CD4-positive, alpha-beta T cell treated with Interleukin-1 beta for 1 hour (primary cell): ENCODE data around the gene PNRC1.
A peak's percentile ranks its signal among the peaks of the same experiment; 100 is the strongest.
"Not testable (repeated sequence)": the region's sequence is repeated elsewhere in the genome, so short reads cannot be mapped to it uniquely, and the experiment has no call there.

Experiments used
- DNase-seq, 2 donors: peaks; one replicate each; pipeline ENCODE4 v3.0.0-alpha.2; 2020 to 2022

Gene PNRC1

DNA sequence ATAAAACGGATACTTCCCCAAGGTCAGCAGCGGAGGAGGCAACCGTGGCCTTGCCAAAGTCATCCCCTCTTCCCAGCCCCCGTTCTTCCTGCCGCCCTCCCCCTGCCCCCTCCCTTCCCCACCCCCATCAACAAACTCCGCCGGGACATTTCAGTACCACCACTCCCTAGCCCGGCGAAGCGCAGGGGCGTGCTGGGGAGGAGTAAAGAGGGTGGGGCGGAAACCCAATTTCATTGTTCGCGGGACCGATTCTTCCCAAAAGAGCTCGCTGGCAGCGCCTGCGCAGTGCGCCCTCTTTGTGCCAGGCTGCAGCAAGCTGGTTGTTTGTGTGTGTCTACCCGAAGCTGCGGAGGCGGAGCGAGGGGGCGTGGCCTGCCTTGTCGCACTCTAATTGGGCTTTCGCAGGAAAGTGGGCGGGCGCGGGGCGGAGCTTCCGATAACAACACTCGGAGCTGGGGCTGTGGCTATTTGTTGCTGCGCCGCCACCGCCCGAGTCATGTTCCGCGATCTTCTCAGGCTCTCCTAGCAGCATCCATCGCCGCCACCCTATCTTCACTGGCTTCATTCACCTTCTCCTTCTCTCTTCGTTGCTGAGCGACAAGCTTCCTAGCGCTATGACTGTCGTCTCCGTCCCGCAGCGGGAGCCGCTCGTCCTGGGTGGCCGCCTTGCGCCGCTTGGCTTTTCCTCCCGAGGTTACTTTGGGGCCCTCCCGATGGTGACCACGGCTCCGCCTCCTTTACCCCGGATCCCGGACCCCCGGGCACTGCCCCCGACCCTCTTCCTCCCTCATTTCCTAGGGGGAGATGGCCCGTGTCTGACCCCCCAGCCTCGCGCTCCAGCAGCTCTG is at the start of gene PNRC1:
PNRC1 (plus strand) TSS at position 471 of the 848 bp plus-strand sequence; CDS start at position 615, 144 bp downstream.
- peak; percentile 100 for DNase-seq

DNA sequence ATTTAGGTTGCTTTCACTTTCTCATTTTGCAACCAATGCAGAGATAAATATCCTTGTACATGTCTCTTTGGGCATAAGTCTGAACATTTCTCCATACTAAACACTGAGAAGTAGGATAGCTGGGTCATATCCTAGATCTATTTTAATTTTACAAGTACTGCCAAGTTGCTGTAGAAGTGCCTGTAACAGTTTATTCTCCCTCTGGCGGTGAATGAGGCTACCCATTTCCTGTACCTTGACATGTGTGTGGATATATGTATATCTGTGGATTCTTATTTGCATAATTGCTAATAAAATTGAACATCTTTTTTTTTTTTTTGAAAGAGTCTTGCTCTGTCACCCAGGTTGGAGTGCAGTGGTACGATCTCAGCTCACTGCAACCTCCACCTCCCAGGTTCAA is 48.0 kb upstream of the PNRC1 start:
- no peak for DNase-seq

DNA sequence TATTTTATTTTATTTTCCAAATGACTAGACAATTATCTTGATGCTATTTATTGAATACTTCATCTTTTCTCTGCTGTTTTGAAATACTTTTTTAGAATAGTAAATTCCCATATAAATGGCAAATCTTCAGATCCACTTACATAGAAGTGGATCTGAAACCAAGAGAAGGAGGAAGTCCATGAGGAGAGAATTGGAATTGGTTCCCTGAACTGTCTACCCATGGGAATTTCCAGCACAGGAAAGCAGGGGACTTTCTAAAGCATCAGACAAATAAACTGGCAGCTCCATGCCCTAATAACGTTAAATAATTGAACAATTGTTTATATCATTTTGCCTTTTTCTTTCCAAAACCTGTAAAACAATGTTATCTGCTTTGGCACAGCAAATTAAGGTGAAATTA is 47.1 kb upstream of the PNRC1 start:
- DNase-seq = no peak

DNA sequence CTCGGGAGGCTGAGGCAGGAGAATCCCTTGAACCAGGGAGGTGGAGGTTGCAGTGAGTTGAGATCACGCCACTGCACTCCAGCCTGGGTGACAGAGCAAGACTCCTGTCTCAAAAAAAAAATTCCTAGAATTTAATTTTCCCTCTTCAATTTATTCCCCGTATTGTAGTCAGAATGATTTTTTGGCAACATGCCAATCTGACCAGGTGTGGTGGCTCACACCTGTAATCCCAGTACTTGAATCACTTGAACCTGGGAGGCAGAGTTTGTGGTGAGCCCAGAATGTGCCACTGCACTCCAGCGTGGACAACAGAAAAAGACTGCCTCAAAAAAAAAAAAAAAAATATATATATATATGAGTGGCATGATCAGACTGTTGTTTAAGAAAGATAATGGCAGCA is 46.4 kb upstream of the PNRC1 start:
- not testable (repeated sequence) for DNase-seq

DNA sequence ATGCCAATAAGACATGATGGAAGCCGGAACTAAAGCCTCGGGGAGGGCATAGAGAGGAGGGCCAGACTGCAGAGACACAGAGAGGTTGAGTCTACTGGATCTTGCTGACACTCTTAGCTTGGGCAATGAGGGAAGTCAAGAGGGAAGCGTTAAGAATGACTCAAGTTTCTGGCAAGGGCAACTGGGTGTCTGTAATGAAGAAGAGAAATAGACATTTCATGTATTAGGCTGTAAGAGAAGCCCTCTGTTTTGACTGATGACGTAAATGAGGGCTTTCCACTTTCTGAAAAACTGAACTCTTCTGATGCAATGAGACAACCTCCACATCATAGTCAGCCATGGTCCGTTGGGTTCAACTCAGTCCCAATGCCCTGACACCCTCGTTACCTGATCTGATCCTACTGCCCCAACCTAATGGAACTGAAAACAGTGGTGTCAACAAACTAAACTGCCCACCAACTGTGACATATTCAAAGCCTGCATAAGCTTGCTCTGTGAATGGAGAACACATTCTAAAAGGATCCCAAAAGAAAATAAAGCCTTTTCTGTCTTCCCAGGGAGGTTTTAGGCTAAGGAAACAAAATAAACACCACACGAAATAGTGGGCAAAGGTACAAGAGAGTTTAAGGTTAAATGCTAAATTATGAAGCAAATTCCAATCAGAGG is 45.8 kb upstream of the PNRC1 start:
- DNase-seq = peak; percentile 9 to 70

DNA sequence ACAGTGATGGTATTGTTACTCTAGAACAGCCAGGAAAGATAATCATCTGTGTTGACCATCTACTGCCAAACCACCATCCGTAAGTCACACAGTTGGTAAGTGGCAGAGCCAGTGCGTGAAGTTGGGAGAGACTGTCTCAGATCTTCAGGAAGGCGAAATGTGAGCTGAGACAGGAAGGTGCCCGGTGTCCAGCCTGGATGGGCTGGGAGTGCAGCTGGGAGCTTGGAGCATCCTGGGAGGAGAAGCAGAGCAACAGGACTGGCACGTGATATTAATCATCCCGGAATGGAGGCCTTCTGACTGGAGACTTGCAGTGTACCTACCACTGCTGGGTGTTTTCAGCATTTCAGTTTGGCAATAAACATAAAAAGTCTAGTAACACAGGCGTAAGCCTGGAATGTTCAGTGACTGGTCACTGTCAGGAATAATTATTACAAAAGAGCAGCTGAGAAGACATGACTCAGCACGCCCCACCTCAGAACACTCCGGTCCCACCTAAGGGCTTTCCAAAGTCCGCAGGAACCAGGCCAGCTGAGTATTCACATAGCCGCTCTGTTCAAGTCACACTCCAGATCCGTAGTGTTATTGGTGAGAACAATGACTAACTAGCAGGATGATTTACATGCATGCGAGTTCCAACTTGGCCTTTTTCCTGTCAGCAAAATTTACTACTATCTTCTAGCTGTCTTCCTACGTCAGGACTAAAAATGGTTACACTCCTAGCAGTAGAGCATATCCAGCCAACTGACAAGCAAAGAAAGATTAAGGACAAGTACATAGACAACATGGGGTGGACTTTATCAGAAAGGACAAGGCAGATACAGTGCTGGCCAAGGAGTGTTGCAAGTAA is 45.1 kb upstream of the PNRC1 start:
- DNase-seq = peak in 1 of 2 donors; percentile 58

DNA sequence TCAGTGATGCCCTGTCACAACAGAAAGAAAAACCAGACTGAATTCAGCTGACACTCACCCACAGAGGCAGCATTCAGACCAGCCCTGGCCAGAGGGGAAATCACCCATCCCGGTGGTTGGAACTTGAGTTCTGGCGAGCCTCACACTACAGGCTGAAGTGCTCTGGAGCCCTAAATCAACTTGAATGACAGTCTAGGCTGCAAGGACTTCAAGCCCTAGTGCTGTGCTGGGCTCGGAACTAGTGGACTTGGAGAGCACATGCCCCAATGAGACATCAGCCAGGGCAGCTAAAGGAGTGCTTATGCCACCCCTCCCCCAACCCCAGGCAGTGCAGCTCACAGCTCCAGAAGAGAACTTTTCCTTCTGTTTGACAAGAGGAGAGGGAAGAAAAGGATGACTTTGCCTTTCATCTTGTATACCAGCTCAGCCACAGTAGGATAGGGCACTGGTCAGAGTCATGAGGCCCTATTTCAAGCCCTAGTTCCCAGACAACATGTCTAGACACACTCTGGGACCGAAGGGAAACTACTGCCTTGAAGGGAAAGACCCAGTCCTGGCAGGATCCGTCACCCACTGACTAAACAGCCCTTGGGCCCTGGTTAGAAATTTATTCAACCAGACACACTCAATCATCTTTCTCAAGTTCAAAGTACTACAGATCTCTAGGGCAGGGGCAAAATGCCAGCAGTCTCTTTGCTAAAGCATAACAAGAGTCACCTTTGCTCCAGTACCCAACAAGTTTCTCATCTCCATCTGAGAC is 43.2 kb upstream of the PNRC1 start:
- no peak for DNase-seq

DNA sequence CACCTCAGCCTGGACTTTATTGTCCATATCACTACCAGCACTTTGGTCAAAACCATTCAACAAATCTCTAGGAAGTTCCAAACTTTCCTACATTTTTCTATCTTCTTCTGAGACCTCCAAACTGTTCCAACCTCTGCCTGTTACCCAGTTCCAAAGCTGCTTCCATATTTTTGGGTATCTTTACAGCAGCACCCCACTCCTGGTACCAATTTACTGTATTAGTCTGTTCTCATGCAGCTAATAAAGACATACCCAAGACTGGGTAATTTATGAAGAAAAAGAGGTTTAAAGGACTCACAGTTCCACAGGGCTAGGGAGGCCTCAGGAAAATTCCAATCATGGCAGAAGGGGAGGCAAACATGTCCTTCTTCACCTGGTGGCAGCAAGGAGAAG is 42.7 kb upstream of the PNRC1 start:
- DNase-seq = not testable (repeated sequence)

DNA sequence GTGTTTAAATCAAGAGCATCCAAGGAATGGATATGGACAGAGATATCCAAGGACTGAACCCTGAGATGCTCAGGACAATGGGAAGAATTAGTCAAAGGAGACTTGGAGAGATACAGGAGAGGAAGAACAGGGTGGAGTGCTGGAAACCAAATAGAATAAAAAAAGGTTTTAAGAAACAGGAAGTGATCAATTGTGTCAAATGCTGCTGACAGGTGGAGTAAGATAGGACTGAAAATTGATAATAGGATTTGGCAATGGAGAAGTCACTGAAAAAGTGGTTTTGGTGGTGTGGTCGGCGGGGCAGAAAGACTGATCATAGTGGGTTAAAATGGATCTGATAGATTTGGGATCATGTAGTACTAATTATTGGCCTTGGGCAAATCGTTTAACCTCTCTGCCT is 37.9 kb upstream of the PNRC1 start:
- no peak for DNase-seq

DNA sequence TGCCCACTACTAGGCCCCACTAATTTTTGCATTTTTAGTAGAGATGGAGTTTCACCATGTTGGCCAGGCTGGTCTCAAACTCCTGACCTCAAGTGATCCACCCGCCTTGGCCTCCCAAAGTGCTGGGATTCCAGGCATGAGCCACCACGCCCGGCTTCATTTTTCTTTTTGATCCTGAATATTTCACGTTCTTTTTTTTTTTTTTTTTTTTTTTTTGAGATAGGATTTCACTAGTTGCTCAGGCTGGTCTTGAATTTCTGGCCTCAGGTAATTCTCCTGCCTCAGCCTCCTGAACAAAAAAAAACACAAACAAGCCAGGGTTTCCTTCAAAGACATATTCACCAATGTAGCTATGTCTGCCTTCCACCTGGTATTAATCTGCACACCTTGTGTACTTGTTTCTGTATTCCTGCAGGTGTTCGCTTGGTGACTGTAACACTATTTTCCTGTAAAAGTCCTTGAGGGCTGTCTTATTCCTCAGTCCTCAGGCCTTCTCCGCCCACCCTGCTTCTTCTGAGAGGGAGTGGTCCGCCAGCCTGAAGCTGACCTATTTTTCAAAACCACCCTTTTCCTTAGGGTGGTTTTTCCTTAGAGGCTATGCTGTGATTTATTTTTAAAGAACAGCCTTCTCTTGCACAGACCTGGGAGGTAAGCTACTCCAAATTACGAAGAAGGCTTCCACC is 36.1 kb upstream of the PNRC1 start:
- no peak for DNase-seq

DNA sequence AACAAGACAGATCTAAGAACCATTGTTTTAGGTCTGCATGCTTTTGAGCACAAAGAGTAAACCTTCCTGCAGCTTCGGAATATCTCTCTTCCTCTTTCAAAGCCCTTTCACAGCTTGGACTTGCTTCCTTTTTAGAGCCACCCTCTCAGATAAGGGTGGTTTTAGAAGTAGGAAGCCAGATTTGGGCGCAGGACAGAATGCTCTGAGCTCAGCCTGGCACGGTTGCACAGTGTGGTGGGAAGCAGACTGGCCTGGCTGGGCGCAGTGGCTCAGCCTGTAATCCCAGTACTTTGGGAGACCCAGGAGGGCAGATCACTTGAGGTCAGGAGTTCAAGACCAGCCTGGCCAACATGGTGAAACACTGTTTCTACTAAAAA is 35.6 kb upstream of the PNRC1 start:
- DNase-seq = peak in 1 of 2 donors; percentile 15

DNA sequence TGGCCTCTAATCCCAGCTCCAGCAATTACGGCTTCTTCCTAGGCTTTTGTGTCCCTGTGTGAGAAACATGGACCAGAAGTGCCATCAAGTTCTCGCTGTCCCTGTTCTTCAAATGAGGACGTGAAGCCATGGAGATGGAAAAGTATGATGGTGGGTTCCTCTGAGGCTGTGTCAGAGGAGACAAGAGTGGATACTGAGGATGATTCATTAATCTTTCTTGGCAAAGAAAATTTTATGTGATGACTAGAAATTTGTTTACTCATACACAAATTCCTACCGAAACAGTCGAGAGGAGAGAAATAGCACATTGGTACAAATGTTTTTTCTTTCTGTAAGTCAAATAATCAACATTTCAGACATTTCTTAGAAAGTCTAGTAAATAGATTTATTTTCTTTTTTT is 35.0 kb upstream of the PNRC1 start:
- no peak for DNase-seq

DNA sequence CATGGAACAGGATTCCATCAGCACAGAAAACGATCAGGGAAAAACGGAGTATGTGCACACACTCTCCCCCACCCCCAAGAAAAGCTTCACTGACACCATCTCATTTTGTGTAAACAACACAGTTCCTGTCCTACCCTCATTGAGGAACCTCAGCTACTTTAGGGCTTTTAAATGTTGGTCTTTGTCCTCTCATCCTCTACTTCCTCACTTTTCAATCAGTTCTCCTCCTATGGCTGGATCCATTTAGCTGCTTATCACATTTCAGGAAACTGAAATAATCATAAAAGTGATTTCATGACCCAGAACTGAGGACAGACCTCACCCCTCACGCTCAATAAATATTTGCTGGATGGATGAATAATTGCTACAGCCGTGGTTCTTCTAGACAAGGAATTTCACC is 33.1 kb upstream of the PNRC1 start:
- DNase-seq = no peak

DNA sequence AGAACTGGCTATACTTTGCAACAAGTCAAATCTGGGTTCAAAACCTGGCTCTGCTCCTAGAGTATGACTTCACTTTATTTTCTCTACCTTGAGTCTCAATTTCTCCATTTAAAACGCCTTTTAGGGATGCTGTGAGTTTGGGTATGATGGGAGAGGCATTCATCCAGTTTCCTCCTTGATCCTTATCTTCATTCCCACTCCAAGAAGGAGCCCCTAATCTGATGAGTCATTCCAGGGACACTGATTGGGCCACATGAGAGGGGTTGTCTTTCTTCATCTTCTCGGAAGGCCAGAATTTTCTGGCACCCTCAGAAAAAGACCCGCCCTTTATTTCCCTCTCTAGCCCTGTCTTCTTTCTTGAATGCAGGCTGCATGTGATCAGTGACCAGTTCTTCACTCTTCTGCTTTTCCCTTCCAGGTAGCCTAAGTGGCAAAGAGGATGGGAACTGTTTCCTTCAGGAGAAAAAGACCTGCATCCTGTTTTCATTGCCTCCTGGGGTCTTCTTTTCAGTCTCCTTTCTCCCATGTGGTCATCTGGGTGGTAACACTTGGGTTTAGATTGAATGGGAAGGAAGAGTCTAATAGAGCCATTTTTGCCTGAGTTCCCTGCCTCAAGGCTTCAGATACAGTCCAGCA is 32.1 kb upstream of the PNRC1 start:
- no peak for DNase-seq

DNA sequence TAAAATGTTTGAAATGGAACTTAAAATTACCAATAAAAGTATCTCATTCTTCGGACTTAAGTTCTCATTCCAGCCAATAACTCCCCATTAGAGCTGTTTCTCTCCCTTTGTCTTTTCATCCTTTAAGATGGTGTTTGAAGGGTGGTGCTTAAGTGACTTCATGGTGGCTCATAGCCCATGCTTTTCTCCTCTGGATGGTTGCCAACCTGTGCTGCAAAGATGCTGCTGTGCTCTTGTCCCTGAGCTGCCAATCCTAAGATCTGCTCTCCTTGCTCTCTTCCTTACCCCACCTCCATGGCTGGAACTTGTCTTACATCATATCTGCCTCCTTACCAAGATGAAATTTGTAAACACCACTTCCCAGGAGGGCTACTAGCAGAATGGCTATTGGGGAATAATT is 31.6 kb upstream of the PNRC1 start:
- DNase-seq = no peak

DNA sequence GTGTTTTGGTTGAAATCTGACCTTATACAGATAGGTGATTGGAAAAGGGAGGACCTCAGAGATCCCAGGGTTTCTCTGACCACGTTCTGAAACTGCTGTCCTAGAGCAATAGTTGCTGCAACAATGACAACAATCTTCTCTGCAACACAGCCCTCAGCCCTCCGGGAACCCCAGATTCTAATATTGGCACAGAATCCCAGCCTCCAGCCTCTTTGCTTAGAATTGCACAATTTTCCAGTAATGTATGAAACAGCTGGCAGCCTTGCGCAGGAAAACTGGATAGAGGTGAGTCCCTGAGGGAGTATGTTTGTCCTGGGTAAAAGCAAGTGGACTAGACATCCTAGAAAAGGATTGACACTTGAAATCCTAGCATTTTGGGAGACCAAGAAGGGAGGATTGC is 30.4 kb upstream of the PNRC1 start:
- DNase-seq = no peak

DNA sequence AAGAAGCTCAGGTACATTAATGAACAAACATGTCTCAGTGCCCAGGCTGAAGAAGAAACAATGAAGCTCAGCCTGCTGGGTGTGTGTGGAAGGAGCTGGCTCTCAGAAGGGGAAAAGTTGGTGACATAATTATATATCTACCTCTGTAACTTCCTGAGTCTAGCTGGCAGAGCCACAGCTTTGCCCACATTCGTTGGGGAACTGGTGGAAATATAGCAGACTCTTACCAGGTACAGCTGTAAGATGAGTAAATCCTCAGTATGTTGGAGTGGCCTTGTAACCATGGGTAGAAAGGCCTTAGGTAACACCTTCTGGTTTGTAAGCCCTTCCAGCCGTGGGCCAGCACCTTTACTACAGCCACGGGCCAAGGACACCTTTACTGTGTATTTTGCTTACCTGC is 29.9 kb upstream of the PNRC1 start:
- no peak for DNase-seq

DNA sequence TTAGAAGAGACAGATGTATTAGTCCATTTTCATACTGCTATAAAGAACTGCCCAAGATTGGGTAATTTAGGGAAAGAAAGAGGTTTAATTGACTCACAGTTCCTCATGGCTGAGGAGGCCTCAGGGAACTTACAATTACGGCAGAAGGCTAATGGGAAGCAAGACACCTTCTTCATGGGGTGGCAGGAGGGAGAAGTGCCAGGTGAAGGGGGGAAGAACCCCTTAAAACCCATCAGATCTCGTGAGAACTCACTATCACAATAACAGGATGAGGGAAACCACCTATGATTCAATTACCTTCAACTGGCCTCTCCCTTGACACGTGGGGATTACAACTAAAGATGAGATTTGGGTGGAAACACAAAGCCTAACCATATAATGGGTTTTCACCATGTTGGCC is 28.9 kb upstream of the PNRC1 start:
- no peak for DNase-seq

DNA sequence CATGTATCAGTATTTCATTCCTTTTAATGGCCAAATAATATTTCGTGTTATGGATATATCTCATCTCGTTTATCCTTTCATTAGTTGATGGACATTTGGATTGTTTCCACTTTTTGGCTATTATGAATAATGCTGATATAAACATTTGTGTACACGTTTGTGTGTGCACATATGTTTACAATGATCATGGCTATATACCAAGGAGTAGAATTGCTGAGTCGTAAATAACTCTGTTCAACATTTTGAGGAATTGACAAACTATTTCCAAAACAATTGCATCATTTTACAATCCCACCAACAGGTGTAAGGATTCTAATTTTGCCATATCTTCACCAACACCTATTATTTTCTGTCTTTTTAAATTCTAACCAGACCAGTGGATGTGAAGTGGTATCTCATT is 26.3 kb upstream of the PNRC1 start:
- no peak for DNase-seq

DNA sequence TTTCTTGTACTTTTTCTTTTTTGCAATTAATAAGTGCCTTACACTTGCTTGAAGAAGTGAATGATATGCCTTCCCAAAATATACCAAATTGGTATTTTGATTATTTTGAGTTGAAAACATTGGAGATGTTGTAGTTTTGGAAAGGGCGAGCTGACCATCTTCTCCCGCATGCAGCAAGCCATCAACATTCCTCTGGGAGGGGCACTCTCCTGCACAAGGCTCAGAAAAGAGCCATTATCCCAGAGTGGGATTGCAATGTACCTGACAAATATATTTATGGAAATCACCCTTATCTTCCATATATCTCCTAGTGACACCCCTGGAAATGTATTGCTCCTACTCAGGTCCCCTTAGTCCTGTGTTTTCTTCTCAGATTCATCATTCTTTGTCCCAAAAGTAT is 22.8 kb upstream of the PNRC1 start:
- no peak for DNase-seq

DNA sequence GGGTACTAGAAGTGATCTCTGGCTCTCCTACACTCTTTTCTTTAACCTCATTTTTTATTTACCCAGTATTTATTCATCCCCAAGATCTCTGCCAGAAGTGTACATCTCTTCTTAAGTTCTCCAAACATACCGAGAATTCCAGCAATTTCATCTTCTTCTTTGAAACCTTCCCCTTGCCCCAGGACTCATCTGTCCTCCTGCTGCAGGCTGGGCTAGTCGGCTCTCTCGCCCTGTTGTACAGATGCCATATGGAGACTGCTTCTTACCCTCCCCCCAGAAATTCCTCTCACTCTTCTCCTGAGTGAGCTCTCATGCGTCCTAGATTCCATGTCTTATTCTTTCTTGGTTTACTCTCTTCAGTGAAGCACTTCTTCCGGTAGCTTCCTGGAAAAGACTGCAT is 21.9 kb upstream of the PNRC1 start:
- DNase-seq = no peak

DNA sequence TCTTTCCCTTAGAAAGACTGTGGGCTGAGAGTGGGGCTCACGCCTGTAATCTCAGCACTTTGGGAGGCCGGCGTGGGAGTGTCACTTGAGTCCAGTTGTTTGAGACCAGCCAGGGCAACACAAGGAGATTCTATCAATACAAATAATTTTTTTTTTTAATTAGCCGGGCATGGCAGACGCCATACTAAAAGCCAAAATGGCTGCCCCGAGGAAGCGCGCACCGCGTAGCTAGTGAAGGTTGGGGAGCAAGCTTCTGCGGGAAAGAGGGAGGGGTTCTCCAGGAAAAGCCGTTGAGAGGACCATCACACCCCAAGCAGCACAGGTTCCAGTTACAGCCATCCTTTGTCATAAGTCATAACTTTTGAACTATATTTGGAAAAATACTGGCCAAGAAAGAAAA is 21.3 kb upstream of the PNRC1 start:
- no peak for DNase-seq
